NOMO-1 (cell line): ENCODE data around the gene OR4E2.
"Not testable (repeated sequence)": the region's sequence is repeated elsewhere in the genome, so short reads cannot be mapped to it uniquely, and the experiment has no call there.

Experiments used
- DNase-seq, 2 experiments: peaks; one replicate each; lab custom pipeline; 2025; ENCODE audit not compliant: unreplicated experiment in 2 of 2; lab: John Stamatoyannopoulos, UW

The OR4E2 gene

GRCh38 chr14:21694425-21694824, 40.8 kb downstream of the OR4E2 start:
- no peak for DNase-seq

DNA sequence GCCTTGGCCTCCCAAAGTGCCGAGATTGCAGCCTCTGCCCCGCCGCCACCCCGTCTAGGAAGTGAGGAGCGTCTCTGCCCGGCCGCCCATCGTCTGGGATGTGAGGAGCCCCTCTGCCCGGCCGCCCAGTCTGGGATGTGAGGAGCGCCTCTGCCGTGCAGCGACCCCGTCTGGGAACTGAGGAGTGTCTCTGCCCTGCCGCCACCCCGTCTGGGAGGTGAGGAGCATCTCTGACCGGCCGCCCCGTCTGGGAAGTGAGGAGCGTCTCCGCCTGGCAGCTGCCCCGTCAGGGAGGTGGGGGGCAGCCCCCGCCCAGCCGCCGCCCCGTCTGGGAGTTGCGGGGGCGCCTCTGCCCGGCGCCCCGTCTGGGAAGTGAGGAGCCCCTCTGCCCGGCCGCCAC, 44.0 kb downstream of the OR4E2 start:
- DNase-seq, result not testable (repeated sequence)

DNA sequence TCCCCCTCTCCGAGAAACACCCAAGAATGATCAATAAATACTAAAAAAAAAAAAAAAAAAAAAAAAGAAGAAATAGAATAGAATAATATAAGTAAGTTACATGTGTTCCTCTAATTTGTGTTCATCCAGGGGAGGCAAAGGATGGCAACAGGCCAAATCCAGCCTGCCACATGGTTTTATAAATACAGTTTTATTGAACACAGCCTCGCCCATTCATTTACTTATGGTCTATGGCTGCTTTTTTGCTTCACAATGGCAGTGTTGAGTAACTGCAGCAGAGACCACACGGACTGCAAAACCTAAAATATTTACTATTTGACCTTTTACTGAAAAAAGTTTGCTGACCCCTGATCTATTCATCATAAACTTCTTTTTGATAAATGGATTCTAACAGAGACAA, 44.9 kb downstream of the OR4E2 start:
- not testable (repeated sequence) for DNase-seq

- no peak for DNase-seq
Observed at GRCh38 chr14:21699551-21699950, 45.9 kb downstream of the OR4E2 start.

GRCh38 chr14:21702316-21702715, 48.7 kb downstream of the OR4E2 start:
- DNase-seq, result no peak

DNA sequence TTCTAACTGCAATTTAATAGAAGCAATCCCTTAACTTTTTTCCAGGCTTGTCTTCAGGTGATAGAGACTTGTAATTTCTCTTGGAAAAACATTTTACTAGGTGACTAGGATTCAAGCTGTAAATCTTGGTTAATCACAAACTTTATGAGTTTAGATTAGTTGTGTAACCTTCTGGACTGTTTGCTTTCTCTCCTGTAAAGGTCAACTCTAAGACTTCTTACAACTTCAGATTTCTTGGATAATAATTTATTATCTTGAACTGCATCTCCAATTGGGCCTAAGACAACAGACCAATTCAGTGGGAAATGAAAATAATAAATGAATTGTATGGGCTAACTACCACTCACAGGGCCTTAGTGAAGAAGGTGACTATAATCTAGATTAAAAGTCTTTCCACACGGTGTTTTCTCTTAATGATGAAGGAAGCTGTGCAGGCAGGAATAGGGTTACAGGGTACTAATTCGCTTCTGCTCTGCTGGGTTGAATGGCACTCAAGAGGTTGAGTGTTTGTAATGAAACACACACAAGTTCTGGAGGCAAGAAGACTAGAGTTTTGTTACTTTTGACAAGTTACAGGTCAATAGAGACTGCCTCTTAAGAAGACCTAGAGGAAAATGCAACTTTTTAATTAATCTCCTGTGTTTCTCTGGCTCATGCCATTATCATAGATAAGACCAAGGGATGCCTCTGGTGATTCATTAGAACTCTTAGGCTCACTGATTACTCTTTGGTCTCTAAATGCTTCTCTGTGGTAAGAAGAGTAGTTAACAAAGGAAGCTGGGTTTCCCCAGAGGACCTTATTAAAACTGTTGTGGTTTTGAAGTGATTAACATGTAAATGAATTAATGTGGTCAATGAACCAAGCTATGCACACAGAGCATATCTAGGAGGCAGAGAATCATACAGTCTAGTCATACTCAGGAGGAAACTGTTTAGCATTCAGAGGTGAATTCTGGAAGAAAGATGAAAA, 50.0 kb downstream of the OR4E2 start:
- peak in 1 of 2 experiments; percentile 10 for DNase-seq

GRCh38 chr14:21704338-21704737, 50.7 kb downstream of the OR4E2 start:
- no peak for DNase-seq

- DNase-seq, result peak in 1 of 2 experiments; percentile 41
Observed at GRCh38 chr14:21711360-21711961, 57.8 kb downstream of the OR4E2 start.

DNA sequence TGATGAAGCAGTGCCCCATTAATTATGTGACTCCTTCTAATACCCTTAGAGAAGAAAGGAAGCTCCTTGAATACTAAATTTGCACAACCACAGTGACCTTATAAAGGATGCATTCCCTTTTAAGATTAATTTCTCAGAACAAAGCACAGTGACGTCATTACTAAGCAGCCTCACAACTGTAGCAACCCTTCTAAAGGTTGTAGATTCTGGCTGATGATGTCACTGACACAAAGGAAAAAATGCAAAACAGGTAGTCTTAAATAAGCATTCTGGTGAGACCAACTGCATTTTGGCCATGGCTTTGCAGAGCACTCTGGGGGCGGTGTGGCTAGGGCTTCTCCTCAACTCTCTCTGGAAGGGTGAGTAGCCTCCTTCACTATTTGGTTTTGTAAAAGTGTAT, 58.4 kb downstream of the OR4E2 start:
- DNase-seq, result no peak

- no peak for DNase-seq
Observed at GRCh38 chr14:21714318-21714929, 60.8 kb downstream of the OR4E2 start.
